ENCODE data around the gene MYOG.

Gene MYOG

DNA sequence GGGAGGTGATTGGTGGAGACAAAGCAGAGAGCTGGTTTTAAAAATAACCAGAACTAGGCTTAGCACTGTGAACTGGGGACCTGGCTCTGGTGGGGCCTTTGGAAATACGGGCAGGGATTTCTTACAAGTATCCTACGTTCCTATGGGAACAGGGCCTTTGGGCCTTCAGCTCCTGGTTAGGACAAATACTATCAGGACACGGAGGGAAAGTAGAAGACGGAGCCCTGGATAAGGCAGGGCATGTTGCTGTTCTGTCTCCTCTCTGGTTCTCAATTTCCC is 5.3 kb upstream of the MYOG start:
- TF ChIP-seq, protein P1, sequence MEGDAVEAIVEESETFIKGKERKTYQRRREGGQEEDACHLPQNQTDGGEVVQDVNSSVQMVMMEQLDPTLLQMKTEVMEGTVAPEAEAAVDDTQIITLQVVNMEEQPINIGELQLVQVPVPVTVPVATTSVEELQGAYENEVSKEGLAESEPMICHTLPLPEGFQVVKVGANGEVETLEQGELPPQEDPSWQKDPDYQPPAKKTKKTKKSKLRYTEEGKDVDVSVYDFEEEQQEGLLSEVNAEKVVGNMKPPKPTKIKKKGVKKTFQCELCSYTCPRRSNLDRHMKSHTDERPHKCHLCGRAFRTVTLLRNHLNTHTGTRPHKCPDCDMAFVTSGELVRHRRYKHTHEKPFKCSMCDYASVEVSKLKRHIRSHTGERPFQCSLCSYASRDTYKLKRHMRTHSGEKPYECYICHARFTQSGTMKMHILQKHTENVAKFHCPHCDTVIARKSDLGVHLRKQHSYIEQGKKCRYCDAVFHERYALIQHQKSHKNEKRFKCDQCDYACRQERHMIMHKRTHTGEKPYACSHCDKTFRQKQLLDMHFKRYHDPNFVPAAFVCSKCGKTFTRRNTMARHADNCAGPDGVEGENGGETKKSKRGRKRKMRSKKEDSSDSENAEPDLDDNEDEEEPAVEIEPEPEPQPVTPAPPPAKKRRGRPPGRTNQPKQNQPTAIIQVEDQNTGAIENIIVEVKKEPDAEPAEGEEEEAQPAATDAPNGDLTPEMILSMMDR (IDR thresholded peaks at IDR 0.05) = no peak

DNA sequence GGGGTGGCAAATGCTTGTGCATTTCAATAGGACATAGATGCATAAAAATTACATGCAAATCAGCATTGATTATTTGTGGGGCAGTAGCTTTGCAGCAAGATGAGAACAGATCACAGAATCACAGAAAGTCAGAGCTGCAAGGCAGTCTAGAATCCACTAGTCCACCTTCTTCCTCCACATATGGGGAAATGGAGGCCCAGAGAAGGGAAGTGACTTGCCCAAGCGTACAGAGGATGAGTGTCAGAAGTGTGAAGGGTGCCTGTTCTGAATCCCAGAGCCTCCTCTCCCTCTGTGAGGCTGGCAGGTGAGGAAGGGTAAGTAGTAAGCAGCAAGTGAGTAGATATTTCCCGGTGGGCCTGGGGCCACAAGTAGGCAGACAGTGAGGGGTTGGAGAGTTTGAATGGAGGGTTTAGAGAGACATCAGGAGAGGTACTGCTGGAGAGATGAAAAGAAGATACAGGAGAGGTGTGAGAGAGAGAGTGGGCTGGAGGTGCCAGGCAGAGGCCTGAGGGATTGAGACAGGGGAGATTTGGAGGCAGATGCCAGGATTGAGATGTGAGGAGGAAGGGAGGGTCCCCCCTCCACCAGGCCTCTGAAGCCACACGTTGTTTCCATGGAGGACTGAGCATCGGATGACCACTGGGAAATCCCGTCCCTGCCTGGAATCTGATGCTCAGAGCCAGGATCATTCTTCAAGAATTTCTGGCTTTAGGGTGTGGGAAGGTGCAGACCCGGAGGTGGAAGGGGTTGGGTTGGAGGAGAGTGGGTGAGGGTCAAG is 4.8 kb upstream of the MYOG start:
- TF ChIP-seq, protein P1 (IDR thresholded peaks at IDR 0.05) = no peak

DNA sequence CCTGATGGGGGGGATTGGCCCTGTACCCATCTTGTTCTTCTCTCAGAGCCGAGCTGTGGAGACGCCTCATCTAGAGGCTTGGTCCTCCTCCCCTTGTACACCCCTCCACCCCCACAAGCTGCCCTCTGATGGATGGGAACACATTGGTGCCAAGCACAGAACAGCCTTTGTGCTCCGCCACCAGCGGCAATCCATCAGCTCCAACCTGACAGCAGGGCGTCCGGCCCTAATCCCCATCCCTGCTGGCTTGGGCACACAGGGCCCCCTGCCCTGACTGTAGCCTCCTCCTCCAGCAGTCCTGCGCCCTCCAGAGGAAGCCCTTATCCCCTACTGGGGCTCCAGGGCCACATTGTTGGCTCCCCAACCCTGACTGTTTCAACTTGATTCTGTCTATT is 3.8 kb upstream of the MYOG start:
- TF ChIP-seq, protein P1 (IDR thresholded peaks at IDR 0.05) = no peak

DNA sequence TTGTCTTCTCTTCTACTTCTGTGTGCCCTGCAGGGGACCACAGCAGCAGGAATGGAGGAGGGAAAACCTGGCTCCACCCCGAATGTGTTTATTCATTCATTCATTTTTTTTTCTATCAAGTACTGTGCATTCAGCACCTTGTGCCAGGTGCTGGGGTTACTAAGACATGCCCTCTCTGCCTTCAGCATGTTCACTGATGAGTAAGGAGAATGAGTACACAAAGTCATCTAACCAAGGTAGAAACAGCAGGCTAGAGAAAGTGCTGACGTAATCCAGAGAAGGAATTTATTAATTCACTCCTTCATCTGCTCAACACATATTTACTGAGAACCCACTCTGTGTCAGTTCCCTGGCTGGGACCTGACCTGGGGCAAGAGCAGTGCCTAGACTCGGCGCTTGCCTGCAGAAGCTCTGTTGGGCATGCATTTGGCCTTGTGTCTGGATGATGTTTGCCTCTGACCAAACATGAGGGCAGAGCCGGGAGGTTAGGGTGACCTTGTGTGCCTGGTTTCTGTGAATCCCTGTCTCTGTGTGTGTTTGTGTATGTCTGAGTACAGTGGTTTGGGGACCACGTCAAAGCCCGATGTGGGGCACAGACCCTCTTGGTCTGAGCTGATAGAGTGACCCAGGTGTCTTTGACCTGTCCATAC is 3.3 kb upstream of the MYOG start:
- TF ChIP-seq, protein P1 (IDR thresholded peaks at IDR 0.05) = no peak

DNA sequence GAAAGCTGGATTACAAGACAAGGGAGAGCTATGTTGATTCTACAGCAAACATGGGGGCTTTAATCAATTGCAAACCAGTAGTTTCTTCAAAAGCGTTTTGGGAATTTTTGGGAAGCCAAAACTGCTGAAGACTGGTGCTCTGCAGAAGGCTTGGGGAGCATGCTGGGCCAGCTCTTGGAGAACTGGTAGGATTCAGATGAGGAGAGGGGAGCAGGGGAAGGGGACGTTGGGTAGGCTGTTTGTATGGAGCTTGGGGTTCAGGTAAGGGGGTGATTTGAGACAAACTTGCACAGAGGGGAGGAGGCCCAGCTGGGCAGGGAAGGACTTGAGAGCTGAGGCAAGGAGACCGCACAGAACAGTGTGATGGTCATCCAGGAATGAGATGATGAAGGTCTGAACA is 2.6 kb upstream of the MYOG start:
- TF ChIP-seq, protein P1 (IDR thresholded peaks at IDR 0.05) = no peak

DNA sequence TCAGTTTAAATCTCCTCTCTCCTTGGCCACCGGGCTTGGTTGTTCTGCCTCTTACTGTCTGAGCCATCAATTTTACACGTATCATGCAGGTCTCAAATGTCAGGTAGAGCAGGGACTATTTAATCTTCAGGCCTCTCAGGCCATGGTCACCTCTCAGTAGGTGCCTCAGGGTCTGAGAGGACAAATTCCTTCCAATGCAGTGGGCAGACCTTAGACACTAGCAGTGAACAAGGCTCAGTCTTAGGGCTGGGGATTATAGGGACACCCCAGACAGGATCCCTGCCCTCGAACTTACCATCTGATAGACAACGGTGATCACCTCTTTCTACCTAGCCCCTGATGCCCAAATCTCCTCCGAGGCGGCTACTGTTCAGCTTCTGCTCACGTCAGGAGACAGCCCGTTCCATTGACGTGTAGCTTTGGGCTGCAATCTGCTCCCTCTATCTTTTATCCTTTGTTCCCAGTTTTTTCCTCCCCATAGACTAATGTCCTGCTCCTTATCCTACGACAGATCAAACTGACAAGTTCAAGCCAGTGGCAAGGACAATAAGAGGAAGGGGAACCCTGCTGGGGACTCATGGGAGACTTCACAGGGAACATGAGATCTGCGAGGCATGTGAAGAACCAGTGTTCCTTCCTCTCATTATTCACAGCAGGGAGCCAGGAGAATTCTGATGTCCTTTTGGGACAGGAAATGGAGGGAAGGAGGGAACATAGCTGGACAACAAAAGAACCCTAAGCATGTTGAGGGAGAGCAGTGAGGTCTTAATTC is 1.4 kb upstream of the MYOG start:
- TF ChIP-seq, protein P1 (IDR thresholded peaks at IDR 0.05) = no peak

DNA sequence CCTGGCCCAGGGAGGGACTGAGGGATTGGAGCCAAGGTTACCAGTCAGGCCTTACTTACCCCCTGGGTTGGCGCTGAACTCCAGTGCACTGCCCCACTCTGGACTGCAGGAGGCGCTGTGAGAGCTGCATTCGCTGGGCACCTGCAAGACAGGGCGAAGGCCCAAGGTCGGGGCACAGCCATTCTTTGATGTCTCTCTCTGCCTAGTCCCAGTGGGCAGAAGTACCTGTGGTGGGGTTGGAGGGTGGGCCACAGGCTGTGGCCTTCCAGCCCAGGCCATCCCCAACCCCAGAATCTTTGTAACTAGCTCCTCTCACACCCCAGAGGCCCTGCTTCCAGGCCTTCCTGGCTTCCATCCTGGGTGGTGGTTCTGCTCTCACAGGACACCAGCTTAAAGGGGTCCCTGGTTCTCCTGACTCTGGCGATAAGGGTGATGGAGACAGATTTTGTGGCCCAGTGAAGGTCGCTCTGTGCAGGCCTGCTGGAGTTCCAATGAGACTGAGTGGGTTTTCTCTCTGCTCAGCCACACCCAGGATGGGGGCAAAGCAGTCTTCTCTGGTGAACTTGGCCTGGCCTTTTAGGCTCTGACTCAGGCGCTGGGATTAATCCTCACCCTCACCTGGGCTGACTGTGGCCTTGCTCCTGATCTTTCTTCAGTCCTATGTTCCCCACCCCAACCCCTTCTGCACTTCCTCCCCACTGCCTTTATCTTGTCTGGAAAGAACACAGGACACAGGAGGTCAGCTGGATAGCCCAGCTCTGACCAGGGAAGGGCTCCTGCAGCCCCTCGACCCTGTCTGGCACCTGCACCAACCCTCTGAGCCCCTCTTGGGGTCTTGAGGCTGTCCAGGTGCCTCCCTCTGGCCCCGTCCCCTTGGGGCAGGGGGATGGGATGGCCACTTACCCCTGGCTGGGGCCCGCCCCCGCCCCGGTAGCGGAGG is 954 bp downstream of the MYOG start:
- TF ChIP-seq, protein P1 (IDR thresholded peaks at IDR 0.05) = peak; percentile 66

All from LNCAP (cell line).